ENCODE results near the gene PAK6.

Gene PAK6

DNA sequence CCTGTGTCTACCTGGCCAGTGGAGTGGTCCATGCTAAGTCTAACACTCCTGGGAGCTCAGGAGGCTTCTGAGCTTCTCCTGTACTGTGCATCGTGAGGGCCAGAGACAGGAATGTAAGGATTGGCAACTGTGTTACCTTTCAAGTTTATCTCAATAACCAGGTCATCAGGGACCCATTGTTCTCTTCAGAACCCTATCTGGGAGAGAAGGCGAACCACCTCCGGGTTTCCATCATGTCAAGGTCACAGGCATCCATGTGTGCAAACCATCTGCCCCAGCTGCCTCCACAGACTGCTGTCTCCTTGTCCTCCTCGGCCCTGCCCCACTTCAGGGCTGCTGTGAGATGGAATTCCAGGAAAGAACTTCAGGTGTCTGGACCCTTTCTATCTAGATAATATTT is 38.1 kb downstream of the PAK6 start:
- no peak for DNase-seq (ENCODE audit: low read depth in 2 of 2)

DNA sequence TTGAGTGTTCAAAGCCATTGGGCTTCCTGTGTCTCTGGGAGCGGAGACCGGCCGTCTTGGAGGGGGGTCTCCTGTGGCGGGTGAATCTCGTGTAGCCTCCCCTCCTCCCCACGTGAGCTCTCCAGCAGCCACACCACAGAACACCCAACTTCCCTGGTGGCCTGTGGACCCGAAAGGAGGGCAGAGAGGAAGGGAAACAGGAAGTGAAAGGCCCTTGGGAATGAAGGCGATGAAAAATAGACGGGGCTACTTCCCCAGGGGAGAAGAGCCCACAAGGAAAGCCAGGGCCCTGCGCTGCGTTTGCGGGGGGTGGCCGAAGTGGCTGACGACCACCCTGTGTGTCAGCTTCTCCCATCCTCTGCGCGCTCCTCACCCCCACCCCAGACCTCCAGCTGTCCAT is 38.6 kb downstream of the PAK6 start:
- no peak for DNase-seq (ENCODE audit: low read depth in 2 of 2)

DNA sequence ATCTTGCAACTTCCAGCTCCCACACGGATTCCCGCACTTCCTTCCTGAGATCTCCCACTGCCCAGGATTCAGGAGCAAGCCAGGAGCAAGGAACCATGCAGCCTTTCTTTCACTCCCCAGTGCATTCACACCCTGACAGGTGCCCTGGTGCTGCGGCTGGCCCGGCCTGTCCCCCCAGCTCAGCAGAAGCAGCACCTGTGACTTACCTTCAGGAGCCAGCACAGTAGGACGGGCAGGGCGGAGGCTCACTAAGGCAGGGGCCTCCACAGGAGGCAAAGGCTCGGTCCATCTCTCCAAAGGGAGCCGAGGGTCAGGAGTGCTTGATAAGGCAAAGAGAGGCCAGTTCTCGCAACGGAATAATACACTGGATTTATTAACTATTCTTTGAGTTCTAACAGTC is 39.2 kb downstream of the PAK6 start:
- DNase-seq (ENCODE audit: low read depth in 2 of 2): no peak

DNA sequence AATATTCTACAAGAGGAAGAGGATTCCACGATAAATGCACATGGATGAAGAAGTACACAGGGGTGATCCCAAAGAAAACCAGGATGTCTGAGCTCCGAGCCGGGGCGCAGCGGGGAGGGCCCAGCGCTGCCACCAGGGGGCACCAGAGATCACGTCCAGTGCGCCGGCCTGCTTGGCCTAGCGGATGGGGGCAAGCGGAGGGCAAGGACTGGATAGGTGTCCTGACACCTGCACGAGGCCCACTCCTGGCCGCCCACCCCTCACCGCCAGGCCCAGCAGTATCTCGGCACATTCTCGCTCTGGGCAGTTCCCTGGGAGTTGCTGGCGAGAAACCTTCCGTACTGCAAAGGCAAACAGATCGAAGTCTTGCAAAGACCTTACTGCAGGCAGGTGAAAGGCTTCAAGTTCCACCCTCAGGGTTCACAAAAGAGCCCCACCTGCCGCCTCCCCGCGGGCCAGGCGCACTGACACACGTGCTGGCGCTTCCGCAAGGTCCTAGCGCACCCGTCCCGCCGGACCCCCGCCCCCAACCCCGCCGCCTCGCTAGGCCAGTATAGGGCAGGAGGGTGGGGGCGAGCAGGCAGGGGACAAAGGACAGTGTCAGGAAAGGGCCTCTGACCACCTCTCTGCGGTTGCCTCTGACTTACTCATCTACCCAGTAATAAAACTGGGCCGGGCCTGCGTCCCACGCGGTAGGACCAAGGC is 40.7 kb downstream of the PAK6 start:
- peak; percentile 35 to 60 for DNase-seq (ENCODE audit: low read depth in 2 of 2)

DNA sequence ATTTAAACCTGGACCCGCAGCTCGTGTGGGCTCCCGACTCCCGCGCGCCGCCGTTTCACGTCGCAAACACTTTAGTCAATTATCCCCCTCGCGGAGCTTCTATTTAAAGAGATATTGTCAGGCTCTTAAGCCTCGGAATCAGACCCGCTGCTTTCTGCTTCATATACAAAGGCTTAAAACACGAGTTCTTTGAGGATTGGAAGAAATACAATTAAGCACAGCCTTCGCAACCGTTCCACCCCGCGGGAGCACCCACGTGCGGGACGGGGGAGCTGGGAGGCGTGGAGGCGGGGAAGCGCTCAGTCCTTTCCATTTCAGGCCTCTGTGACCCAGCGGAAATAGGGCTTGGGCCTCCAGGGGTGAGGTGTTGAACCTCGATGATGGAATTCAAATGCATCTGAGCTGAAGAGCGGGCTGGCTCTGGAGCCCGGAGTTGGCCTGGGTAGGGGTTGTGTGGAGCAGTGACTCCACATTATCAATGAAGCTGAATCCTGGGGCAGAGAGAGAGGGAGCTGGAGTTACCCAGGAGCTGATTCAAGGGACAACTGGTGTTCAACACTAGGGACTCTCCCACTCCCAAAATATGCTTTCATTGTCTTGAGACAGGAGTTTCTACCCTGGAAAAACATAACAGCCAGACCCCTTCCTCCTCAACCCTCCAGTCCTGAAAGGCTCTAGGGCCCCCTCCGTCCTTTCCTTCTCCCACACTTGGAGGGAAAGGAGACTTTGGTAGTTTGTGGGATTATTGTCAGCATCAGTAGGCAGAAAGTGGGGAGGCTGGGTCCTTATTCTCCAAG is 41.6 kb downstream of the PAK6 start:
- DNase-seq (ENCODE audit: low read depth in 2 of 2): no peak

DNA sequence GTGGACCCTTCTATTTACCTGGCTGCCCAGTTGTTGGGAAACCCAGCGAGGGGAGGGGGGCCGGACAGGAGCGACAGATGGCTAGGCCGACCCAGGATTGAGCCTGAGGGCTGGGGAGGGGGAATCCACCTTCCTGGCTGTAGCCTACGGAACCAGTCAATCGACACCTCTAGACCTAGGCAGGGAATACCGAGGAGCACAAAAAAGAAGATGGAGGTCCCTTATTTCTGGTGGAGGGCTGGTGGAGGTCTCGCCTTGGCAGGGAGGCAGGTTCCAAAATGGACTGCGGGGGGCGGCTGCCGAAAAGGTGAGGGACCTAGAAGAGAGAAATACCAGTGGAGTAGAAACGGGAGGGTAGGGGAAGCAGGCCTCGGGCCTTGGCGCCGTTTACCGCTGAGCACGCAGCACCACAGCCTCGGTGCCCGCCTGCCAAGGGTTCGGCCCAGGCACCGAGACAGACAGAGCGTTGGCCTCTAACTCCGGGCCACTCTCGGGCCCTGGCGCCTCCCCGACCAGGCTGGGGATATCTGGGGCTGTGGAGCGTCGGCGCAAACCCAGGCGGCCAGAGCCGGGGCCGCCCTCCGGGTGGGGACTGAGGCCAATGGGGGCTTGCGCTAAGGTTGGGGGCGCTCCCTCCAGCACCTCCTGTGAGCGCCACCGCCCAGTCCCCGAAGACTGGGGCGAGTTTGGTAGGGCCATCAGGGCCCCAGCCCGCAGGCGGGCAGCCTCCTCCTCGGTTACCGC is 42.4 kb downstream of the PAK6 start:
- no peak for DNase-seq (ENCODE audit: low read depth in 2 of 2)

DNA sequence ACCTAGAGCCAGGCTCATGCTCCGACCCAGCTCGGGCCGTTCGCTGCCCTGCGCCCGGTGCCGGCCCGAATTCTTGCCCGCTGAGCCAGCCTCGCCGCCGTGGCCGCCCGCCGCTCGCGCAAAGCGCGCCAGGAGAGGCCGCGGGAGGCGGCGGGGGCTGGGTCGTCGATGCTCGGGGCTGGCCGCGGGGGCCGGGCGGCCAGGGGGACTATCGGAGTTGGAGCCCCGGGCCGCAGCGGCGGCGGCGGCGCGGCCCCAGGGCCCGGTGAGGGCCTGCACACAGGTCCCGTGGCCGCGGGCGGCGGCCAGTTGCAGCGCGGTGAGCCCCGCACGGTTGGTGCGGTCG is 42.9 kb downstream of the PAK6 start:
- no peak for DNase-seq (ENCODE audit: low read depth in 2 of 2)

- peak in 1 of 2 donors; percentile 31 for DNase-seq (ENCODE audit: low read depth in 2 of 2)
These were observed 43.4 kb downstream of the PAK6 start for GRCh38 chr15:40282147-40282868.

DNA sequence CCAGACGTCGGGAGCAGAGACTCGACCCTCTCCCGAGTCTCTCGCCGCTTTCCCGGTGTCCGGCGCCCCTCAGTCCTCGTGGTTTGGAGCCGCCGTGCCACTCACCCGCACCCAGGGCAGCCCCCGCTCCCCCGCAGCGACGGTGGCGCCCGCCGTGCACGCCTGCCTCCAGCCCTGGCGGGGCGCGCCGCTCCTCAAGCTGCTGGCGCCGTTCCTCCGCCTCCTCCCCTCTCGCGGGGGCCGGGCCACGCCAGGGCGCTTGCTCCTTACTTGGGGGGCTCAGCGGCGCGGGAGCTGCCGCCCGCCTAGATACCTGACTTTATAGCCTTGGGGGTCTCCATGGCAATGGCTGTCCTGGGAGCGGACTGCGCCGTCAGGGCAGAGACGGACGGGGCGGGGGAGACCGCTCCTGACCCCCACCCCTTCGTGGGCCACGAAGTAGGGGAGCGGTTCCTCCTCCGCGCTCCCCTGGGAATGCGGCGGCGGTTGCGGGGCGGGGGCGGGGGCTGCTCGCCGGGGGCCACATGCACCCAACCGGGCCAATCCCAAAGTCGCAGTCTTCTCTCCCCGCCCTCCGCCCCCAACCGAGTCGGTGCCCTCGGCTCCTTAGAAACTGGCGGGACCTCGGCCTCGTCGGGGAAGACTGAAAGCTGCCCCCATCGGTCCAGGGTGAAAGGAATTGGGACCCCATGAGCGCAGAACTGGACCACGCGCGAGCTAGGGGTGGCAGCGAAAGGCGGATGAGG is 44.2 kb downstream of the PAK6 start, which contains the start of gene ANKRD63:
Gene ANKRD63, minus strand, starts transcription at position 196 of the 746 bp plus-strand sequence. CDS start 478 bp downstream, outside the sequence.
- no peak for DNase-seq (ENCODE audit: low read depth in 2 of 2)

GRCh38 chr15:40283615-40284300 is 44.9 kb downstream of the PAK6 start:
- DNase-seq (ENCODE audit: low read depth in 2 of 2): no peak

- no peak for DNase-seq (ENCODE audit: low read depth in 2 of 2)
These were observed 46.3 kb downstream of the PAK6 start for GRCh38 chr15:40285151-40285550.

DNA sequence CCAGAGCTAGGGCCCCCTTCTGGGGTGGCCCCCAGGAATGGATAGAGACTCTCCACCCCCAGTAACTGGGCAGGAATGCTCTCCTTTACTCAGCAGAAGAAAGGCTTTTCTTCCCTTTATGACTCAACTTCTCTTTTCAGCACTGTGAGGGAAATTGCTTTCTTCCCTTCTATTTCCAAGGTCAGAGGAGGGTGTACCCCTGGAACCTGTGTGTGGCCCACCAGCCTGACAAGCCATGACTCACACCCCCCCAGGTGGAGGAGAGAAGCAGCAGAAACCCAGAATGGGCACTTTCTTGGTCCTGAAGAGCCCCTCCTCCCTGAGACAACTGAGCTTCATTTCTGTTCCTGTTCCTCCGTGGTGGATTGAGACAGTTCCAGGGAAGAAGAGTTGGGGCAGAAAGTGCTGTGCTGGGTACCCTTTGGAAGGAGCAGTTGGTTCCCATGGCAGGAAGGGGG is 46.7 kb downstream of the PAK6 start:
- DNase-seq (ENCODE audit: low read depth in 2 of 2): no peak

DNA sequence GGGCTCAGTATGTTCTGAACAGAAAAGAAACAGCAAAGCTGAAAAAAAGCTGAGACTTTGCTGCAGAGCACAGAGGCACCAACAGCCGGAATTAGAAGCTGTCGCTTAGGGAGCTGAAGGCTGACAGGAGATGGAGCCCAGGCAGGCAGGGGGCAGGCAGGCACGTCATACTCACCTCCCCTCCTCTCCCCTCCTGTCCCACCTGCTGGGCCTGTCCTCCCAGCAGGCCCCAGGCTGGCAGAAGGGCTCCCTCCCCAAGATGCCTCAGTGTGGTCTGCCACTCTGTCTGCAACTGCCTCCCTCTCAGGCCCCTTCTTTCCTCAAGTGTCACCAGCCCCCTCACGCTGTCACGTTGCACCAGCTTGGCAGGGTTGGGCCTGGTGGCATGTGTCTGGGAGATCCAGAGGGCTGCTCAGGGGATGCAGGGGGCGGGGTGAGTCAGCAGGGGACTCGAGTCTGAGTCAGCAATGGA is 47.2 kb downstream of the PAK6 start:
- no peak for DNase-seq (ENCODE audit: low read depth in 2 of 2)

GRCh38 chr15:40286794-40287193 is 47.9 kb downstream of the PAK6 start:
- no peak for DNase-seq (ENCODE audit: low read depth in 2 of 2)

DNA sequence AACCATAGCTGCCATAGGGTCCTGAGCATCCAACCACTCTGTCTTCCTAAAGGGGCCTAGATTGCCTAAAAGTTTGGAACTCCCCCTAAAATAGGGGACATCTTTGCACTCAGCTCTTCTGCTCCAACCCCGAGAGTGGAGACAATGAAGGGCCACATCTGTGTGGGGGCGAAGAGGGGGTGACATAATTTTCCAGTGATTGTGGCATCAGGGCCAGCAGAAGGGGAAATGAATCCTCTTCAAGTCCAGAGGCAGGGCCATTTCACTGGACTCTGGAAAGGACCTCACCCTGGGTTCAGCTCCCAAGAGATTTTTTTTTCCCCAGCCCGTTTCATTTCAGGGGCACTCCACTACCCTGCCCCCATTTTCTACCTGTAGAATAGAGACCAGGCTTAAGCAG is 48.6 kb downstream of the PAK6 start:
- no peak for DNase-seq (ENCODE audit: low read depth in 2 of 2)

- no peak for DNase-seq (ENCODE audit: low read depth in 2 of 2)
These were observed 49.1 kb downstream of the PAK6 start for GRCh38 chr15:40287968-40288367.

DNA sequence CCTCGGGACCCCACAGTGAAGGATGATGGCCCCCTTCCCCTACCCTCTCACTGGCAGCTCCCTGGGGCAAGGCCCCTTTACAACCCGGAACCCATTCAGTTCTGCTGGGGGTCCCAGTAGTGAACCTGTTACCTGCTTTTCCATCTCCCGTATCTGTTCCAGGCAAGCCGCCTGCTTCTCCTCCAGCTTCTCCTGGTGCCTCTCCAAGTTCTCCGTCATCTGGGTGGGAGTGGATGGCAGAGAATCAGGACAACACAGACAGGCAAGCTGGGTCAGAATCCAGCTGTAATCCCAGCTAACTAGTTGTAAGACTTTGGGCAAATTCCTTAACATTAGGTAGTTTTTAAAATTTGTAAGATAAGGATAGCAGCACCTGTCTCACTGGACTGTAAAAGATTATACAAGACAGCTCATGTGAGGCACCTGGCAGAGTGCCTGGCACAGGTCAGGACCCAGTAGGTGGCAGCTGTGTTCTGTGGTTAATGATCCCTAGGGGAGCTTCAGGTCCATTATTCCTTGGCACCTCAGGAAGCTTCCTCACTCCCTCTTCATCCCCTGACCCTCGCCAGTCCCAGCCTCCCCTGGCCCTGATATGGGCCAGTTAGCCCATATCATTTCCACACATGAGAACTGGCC is 50.4 kb downstream of the PAK6 start:
- no peak for DNase-seq (ENCODE audit: low read depth in 2 of 2)

- DNase-seq (ENCODE audit: low read depth in 2 of 2): no peak
These were observed 51.7 kb downstream of the PAK6 start for GRCh38 chr15:40290545-40290917.

DNA sequence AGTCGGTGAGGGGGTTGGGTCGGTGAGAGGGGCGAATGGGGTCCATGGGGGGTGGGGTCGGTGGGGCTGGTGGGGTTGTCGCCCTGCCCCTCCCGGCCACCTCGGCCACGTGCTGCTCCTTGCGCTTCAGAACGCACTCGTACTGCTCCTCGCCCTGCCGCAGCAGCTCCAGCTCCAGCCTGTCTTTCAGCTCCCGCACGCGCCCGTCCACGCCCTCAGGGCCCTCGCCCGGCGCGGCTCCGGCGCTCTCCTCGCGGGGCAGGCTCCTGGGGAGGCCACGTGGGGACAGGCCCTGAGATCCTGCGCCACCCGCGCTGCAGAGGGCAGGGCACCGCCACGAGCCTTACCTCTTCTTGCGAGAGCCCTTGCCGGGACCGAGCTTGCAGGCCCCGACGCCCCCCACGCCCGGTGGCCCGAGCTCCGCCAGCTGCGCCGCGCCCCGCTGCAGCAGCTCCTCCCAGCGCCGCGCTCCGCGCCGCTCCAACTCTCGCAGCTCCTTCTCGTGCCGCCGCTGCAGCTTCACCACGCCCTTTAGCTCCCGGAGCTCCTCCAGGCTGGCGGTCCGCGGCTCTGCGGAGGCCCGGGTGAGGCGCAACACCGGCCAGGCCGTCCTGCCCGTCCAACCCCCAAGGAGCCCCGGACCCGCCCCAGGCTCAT is 52.2 kb downstream of the PAK6 start:
- DNase-seq (ENCODE audit: low read depth in 2 of 2): no peak

Data from stimulated activated CD4-positive, alpha-beta T cell treated with anti-CD3 and anti-CD28 coated beads, Interleukin-15, amount 100 ng/mL, for 48 hours (primary cell).